Measurements from ENCODE around the gene TUBD1. TPM values are rescaled to one million over a fixed set of nuclear protein-coding genes. Genes with fewer than 3 reads are reported as not detected.

Gene TUBD1
- total and polyA plus RNA-seq, 4 donors, result 11.0 to 16.1 (median 12.4) TPM

DNA sequence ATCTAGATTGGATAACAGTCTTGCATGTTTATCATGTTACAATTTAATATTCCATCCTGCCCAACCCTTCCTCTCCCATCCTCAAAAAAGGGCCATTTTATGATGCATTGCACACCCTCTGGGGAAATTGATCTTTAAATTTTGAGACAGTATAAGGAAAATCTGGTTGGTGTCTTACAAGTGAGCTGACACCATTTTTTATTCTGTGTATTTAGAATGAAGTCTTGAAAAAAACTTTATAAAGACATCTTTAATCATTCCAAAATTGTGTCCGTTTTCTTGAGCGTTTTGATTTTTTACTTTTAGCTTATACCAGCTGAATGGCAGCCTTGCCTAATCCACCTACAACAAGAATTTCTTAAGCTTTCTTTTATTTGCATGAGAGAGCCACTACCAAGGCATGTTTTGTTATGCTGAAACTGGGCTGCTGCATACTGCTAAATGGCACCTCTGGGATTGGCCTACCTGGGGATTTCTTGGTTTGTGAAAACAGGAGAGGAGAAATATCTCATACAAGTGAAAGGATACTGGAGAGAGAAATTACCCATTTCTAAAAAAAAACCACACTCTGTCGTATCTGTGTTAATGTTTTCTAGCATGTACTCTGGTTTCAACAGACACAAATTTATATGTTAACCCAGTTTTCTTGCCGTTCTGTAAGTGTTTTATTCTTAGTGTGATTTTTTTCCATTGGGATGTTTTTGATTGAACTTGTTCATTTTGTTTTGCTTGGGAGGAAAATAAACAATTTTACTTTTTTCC is 52.2 kb downstream of the TUBD1 start:
- Histone ChIP-seq H3K27me3 (ENCODE audit: control insufficient read depth, insufficient read depth, low read length) (no peaks in the 10 kb centered on the region), H3K4me1 (ENCODE audit: control insufficient read depth, insufficient read depth, low read length) (no peaks in the 10 kb centered on the region), H3K27ac (ENCODE audit: low read depth, low read length) (peak overlapping the region; percentile 91), H3K4me3 (ENCODE audit: low read depth, low read length) (peak overlapping the region; percentile 34), H3K36me3 (ENCODE audit: control insufficient read depth, insufficient read depth, low read length) (peaks cover 8% of the 10 kb centered on the region), H3K9me3 (ENCODE audit: control insufficient read depth, insufficient read depth, low read length) (no peaks in the 10 kb centered on the region)
- DNase-seq (ENCODE audit: low read depth in 4 of 6, low spot score in 6 of 6), result peak in 1 of 6 donors; percentile 63
- no CpG with 5 or more reads among the region's 4 CpGs for WGBS (ENCODE audit: insufficient coverage)

DNA sequence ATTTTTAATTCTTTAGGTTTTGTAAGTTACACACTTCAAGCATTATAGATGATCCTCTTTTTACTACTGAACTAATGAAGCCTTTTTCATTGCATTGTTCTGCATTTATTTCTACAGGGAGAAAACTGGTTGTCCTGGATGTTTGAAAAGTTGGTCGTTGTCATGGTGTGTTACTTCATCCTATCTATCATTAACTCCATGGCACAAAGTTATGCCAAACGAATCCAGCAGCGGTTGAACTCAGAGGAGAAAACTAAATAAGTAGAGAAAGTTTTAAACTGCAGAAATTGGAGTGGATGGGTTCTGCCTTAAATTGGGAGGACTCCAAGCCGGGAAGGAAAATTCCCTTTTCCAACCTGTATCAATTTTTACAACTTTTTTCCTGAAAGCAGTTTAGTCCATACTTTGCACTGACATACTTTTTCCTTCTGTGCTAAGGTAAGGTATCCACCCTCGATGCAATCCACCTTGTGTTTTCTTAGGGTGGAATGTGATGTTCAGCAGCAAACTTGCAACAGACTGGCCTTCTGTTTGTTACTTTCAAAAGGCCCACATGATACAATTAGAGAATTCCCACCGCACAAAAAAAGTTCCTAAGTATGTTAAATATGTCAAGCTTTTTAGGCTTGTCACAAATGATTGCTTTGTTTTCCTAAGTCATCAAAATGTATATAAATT is 53.0 kb downstream of the TUBD1 start:
- no CpG with 5 or more reads among the region's 6 CpGs for WGBS (ENCODE audit: insufficient coverage)
- H3K4me3 ChIP-seq (ENCODE audit: low read depth, low read length), result peak overlapping the region; percentile 34
- peak overlapping the region; percentile 91 for H3K27ac ChIP-seq (ENCODE audit: low read depth, low read length)
- no peak for DNase-seq (ENCODE audit: low read depth in 4 of 6, low spot score in 6 of 6)
- no peaks in the 10 kb centered on the region for H3K9me3 ChIP-seq (ENCODE audit: control insufficient read depth, insufficient read depth, low read length)
- no peaks in the 10 kb centered on the region for H3K4me1 ChIP-seq (ENCODE audit: control insufficient read depth, insufficient read depth, low read length)
- H3K27me3 ChIP-seq (ENCODE audit: control insufficient read depth, insufficient read depth, low read length), result no peaks in the 10 kb centered on the region
- H3K36me3 ChIP-seq (ENCODE audit: control insufficient read depth, insufficient read depth, low read length), result peaks cover 8% of the 10 kb centered on the region

DNA sequence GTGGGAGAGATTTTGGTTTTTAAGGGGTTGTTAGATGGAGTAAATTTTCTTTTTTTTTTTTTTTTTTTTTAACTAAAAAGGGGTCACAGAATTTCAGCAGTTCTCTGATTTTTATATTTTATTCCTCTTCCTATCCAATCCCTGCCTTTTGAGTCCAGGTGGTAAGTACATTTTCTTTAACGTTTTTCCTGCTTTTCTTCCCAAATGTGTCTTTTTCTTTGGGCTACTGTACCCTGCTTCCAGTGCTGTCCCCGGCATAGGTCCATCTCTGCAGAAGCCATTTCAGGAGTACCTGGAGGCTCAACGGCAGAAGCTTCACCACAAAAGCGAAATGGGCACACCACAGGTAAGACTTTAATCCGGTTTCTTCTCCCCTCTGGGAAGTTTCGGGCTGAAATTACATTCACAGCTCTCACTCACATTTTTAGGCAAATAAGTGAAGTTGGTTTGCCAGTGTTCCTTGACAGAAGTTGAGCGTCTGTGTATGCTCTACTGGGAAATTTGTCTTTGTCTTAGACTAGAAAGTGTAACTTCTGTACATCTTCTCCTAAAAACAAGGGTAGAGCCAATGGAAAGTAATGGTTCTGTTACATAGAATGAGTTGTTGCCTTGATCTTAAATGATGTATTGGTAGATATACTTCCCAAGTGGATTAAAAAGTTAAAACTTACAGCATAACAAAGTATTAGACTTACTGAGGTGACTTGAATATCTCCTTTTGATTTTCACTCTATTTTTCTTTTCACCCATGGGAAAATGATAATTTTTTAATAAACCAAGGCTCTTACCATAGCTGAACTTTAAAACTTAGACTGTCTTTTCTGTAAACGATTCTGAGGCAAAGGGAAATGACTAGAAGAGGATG is 54.5 kb downstream of the TUBD1 start:
- H3K27ac ChIP-seq (ENCODE audit: low read depth, low read length), result peak overlapping the region; percentile 91
- WGBS (ENCODE audit: insufficient coverage), result 25% methylated on average over 4 of the region's 8 CpGs
- H3K4me1 ChIP-seq (ENCODE audit: control insufficient read depth, insufficient read depth, low read length), result no peaks in the 10 kb centered on the region
- no peaks in the 10 kb centered on the region for H3K27me3 ChIP-seq (ENCODE audit: control insufficient read depth, insufficient read depth, low read length)
- peak overlapping the region; percentile 34 for H3K4me3 ChIP-seq (ENCODE audit: low read depth, low read length)
- no peaks in the 10 kb centered on the region for H3K9me3 ChIP-seq (ENCODE audit: control insufficient read depth, insufficient read depth, low read length)
- peaks cover 11% of the 10 kb centered on the region for H3K36me3 ChIP-seq (ENCODE audit: control insufficient read depth, insufficient read depth, low read length)
- DNase-seq (ENCODE audit: low read depth in 4 of 6, low spot score in 6 of 6), result no peak

DNA sequence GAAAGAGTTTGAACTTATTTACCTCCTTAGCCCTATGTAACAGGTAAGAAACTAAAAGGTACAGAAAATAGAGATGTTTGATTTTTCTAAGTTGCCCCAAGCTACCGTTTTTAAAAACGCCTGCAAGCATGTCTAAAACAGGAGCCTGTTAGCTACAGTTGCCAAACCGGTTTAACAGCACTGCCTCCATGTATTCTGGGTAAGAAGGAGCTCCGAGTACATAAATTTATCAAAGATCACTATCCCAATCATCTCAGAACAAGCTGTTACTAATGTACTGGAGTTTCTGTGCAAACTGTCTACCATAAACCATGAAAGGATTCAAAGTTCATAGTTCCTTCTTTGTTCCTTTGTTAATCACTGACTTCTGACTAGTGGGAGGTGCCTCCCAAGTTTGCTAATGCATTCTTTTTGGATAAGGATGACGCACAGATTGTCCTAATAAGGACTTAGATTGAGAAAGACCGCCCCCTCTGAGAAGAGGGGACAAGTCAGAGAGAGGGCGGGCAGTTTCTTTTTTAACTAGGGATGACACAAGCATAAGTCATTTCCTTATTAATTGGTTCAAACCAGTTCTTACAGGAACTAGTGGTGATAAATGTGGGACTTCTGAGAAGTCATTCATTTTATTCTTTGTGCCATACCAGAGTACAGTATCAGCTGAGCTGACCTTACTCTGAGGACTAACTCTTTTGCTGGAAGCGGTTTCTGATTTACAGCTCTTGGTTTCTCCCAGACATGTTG is 55.3 kb downstream of the TUBD1 start:
- H3K27ac ChIP-seq (ENCODE audit: low read depth, low read length), result peak overlapping the region; percentile 91
- peak overlapping the region; percentile 34 for H3K4me3 ChIP-seq (ENCODE audit: low read depth, low read length)
- no peaks in the 10 kb centered on the region for H3K9me3 ChIP-seq (ENCODE audit: control insufficient read depth, insufficient read depth, low read length)
- peaks cover 10% of the 10 kb centered on the region for H3K36me3 ChIP-seq (ENCODE audit: control insufficient read depth, insufficient read depth, low read length)
- no peaks in the 10 kb centered on the region for H3K4me1 ChIP-seq (ENCODE audit: control insufficient read depth, insufficient read depth, low read length)
- DNase-seq (ENCODE audit: low read depth in 4 of 6, low spot score in 6 of 6), result peak in 1 of 6 donors; percentile 79
- no peaks in the 10 kb centered on the region for H3K27me3 ChIP-seq (ENCODE audit: control insufficient read depth, insufficient read depth, low read length)
- 24% methylated on average over 2 of the region's 8 CpGs for WGBS (ENCODE audit: insufficient coverage)

DNA sequence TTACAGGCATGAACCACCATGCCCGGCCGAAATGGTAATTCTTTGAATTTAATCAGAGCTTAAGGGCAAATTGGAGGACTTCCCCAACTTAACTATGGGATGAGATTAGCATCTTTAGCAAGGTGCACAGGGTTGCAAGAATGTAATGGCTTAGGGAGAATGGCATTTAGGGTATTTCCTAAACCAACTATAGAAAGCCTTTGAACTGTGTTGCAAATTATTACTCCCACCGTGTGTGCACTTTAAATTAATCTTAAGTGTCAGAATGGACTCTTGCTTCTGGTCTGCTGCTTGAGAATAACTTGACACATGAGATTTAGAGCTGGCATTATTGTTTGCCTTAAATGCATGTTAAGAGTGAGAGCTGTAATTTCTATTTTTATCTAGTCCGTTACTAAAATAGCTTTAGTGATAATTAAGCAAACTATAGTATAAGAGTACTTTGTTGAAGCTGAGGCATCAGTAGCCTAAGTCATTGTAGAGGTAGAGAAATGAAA is 59.8 kb downstream of the TUBD1 start:
- H3K4me1 ChIP-seq (ENCODE audit: control insufficient read depth, insufficient read depth, low read length), result peaks cover 7% of the 10 kb centered on the region
- peaks cover 3% of the 10 kb centered on the region for H3K36me3 ChIP-seq (ENCODE audit: control insufficient read depth, insufficient read depth, low read length)
- H3K4me3 ChIP-seq (ENCODE audit: low read depth, low read length), result no peak overlapping the region
- DNase-seq (ENCODE audit: low read depth in 4 of 6, low spot score in 6 of 6), result no peak
- H3K27me3 ChIP-seq (ENCODE audit: control insufficient read depth, insufficient read depth, low read length), result no peaks in the 10 kb centered on the region
- WGBS (ENCODE audit: insufficient coverage), result no CpG with 5 or more reads among the region's 4 CpGs
- no peak overlapping the region for H3K27ac ChIP-seq (ENCODE audit: low read depth, low read length)
- H3K9me3 ChIP-seq (ENCODE audit: control insufficient read depth, insufficient read depth, low read length), result no peaks in the 10 kb centered on the region

DNA sequence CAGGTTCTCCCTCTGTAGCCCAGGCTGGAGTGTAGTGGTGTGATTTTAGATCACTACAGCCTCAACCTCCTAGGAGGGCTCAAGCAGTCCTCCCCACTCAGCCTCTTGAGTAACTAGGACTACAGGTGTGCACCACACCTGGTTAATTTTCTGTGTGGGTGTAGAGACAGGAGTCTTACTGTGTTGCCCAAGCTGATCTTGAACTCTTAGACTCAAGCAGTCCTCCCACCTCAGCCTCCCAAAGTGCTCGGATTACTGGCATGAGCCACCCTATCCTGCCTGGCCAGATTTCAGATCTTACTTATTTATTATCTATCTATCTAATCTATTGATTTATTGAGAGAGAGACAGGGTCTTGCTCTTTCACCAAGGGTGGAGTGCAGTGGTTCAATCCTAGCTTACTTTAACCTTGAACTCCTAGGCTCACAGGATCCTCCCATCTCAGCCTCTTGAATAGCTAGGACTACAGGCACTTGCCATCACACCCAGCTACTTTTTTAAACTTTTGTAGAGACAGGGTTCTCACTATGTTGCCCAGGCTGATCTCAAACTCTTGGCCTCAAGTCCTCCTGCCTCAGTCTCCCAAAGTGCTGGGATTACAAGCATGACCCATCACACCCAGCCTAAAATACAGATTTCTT is 61.8 kb downstream of the TUBD1 start:
- Histone ChIP-seq H3K27me3 (ENCODE audit: control insufficient read depth, insufficient read depth, low read length) (no peaks in the 10 kb centered on the region), H3K9me3 (ENCODE audit: control insufficient read depth, insufficient read depth, low read length) (no peaks in the 10 kb centered on the region), H3K27ac (ENCODE audit: low read depth, low read length) (no peak overlapping the region), H3K4me1 (ENCODE audit: control insufficient read depth, insufficient read depth, low read length) (peaks cover 7% of the 10 kb centered on the region), H3K4me3 (ENCODE audit: low read depth, low read length) (no peak overlapping the region), H3K36me3 (ENCODE audit: control insufficient read depth, insufficient read depth, low read length) (peaks cover 3% of the 10 kb centered on the region)
- no CpG with 5 or more reads among the region's 1 CpG for WGBS (ENCODE audit: insufficient coverage)
- DNase-seq (ENCODE audit: low read depth in 4 of 6, low spot score in 6 of 6), result no peak

DNA sequence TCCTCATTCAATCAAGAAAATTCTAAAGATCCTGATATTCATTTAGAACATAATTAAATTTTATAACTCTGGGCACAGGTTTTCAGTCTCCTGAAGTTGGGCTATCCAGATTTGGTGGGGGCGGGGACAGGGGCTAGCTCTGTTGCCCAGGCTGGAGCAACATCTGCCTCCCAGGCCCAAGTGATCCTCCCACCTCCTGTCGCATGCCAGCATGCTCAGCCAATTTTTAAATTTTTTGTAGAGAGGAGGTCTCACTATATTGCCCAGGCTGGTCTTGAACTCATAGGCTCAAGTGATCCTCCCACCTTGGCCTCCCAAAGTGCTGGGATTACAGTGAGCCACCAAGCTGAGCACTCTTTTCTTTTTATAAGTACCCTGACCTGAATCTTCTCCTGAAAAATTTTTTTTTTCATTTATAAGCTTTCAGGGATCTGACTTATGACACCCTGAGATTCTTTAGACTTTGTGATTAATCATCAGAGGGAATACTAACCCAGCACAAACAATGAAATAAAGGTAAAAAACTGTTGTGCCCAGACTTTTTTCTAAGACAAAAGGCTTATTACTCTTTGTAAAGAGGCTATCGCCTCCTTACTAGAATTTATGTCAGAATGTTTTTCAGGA is 62.6 kb downstream of the TUBD1 start:
- Histone ChIP-seq H3K27me3 (ENCODE audit: control insufficient read depth, insufficient read depth, low read length) (no peaks in the 10 kb centered on the region), H3K27ac (ENCODE audit: low read depth, low read length) (peak overlapping the region; percentile 22), H3K36me3 (ENCODE audit: control insufficient read depth, insufficient read depth, low read length) (peaks cover 3% of the 10 kb centered on the region), H3K4me3 (ENCODE audit: low read depth, low read length) (no peak overlapping the region), H3K4me1 (ENCODE audit: control insufficient read depth, insufficient read depth, low read length) (peaks cover 7% of the 10 kb centered on the region), H3K9me3 (ENCODE audit: control insufficient read depth, insufficient read depth, low read length) (no peaks in the 10 kb centered on the region)
- 100% methylated on average over 1 of the region's 3 CpGs for WGBS (ENCODE audit: insufficient coverage)
- DNase-seq (ENCODE audit: low read depth in 4 of 6, low spot score in 6 of 6), result no peak

DNA sequence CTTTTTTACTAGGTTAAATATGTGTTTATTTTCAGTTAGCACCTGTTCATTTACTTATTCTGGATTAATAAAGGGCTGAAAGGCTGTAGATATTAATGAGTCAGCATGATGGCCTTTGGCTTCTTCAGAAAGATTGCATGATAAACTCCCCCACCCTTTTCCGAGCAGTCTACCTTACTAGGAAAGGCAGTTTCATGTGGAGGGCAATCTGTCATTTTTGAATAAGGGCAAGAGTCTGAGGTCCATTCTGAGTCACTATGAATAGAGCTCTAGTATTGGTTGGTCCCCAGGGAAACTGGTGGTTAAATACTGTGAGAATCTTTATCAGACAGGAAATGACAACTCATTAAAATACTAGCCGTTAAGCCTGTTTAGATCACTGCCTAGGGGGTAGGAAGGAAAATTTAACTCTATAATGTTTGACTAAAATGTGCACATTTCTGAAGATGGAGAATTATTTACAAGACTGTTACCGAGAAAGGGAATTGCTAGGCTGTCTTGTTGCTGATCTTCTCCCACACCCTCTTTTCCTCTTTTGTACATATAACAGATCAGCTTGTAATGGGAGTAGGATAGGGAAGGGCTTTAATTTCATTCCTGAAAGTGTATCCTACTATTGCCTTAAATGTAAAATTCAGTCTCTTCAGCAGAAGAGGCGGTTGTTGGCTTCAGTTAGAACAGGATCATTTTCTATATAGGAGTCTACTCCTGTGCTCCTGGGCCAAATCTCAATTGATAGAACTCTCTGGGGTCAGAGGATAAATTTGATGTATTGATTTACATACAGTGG is 63.3 kb downstream of the TUBD1 start:
- H3K4me3 ChIP-seq (ENCODE audit: low read depth, low read length), result no peak overlapping the region
- H3K9me3 ChIP-seq (ENCODE audit: control insufficient read depth, insufficient read depth, low read length), result no peaks in the 10 kb centered on the region
- H3K4me1 ChIP-seq (ENCODE audit: control insufficient read depth, insufficient read depth, low read length), result peaks cover 7% of the 10 kb centered on the region
- H3K36me3 ChIP-seq (ENCODE audit: control insufficient read depth, insufficient read depth, low read length), result peaks cover 3% of the 10 kb centered on the region
- peak in 1 of 6 donors; percentile 87 for DNase-seq (ENCODE audit: low read depth in 4 of 6, low spot score in 6 of 6)
- no peaks in the 10 kb centered on the region for H3K27me3 ChIP-seq (ENCODE audit: control insufficient read depth, insufficient read depth, low read length)
- WGBS (ENCODE audit: insufficient coverage), result no CpG with 5 or more reads among the region's 4 CpGs
- H3K27ac ChIP-seq (ENCODE audit: low read depth, low read length), result peak overlapping the region; percentile 22
